Endodermal cell (in vitro differentiated cells): ENCODE data around the gene ZNF32. TPM values are rescaled to one million over a fixed set of nuclear protein-coding genes. Genes with fewer than 3 reads are reported as not detected.

ENCODE experiments used
- DNase-seq: peaks from one replicate; pipeline ENCODE4 v3.0.0-alpha.2; 2017
- H3K27ac ChIP-seq: 2 replicates; pipeline ENCODE4 v1.5.1; 2013; ENCODE audit warnings: mild to moderate bottlenecking, low read depth, low read length, moderate library complexity
- H3K27me3 ChIP-seq: 2 replicates; pipeline ENCODE4 v1.6.1; 2013; ENCODE audit warnings: mild to moderate bottlenecking, low read length, moderate library complexity; ENCODE audit not compliant: insufficient read depth, control insufficient read depth, poor library complexity, severe bottlenecking
- H3K36me3 ChIP-seq: 2 replicates; pipeline ENCODE4 v1.7.0; 2013; ENCODE audit warnings: mild to moderate bottlenecking, low read length, moderate library complexity; ENCODE audit not compliant: control insufficient read depth, insufficient read depth
- H3K4me1 ChIP-seq: one replicate; pipeline ENCODE4 v1.7.0; 2013; ENCODE audit warnings: low read length; ENCODE audit not compliant: control insufficient read depth, insufficient read depth
- H3K4me3 ChIP-seq: 2 replicates; pipeline ENCODE4 v1.5.1; 2013; ENCODE audit warnings: mild to moderate bottlenecking, low read length, moderate library complexity
- H3K9ac ChIP-seq: 2 replicates; pipeline ENCODE4 v1.6.1; 2013; ENCODE audit warnings: mild to moderate bottlenecking, low read length, moderate library complexity; ENCODE audit not compliant: poor library complexity, severe bottlenecking; ENCODE audit errors: extremely low read depth
- H3K9me3 ChIP-seq: 2 replicates; pipeline ENCODE4 v1.6.1; 2013; ENCODE audit warnings: mild to moderate bottlenecking, low read length, moderate library complexity; ENCODE audit not compliant: control insufficient read depth
- H3K27ac Mint-ChIP-seq: 2 replicates; pipeline ENCODE4 v1.8.0; 2020; ENCODE audit warnings: mixed read lengths
- H3K27me3 Mint-ChIP-seq: 2 replicates; pipeline ENCODE4 v1.8.0; 2021; ENCODE audit warnings: mild to moderate bottlenecking, mixed read lengths; ENCODE audit not compliant: insufficient read depth
- H3K36me3 Mint-ChIP-seq: 2 replicates; pipeline ENCODE4 v1.8.0; 2020; ENCODE audit warnings: low read depth, mixed read lengths
- H3K4me1 Mint-ChIP-seq: 2 replicates; pipeline ENCODE4 v1.8.0; 2020; ENCODE audit warnings: mixed read lengths
- H3K4me3 Mint-ChIP-seq: 2 replicates; pipeline ENCODE4 v1.8.0; 2020; ENCODE audit warnings: mild to moderate bottlenecking, moderate library complexity, mixed read lengths
- H3K9me3 Mint-ChIP-seq: 2 replicates; pipeline ENCODE4 v1.8.0; 2020; ENCODE audit warnings: mild to moderate bottlenecking, mixed read lengths
- WGBS, 2 experiments: methylation state at CpG; one replicate each; pipeline versions ENCODE4 v1.1.5 to v1.1.7; 2013; ENCODE audit warnings: missing lambda C conversion rate in 2 of 2, mixed read lengths in 1 of 2; ENCODE audit not compliant: insufficient coverage in 1 of 2, insufficient read length in 1 of 2; 5-methylcytosine and 5-hydroxymethylcytosine counted together
- total RNA-seq, 2 donors: library from RNA; stranded (reverse); fragmentation: NEBNext Ultra II Directional in 1 of 2; extraction: Animal tissue kit (Norgen Biotek cat#: 25700) in 1 of 2; gene quantifications; 2 replicates in 1 of 2; 3 replicates in 1 of 2; pipeline ENCODE4 v1.2.1, GENCODE V29; 2021
- TF ChIP-seq, protein P1 (sequence below): fragments of 200-600 bp; sonication (generic); conservative IDR thresholded peaks from 2 replicates; pipeline ENCODE4 v1.5.0; 2021; ENCODE audit warnings: antibody characterized with exemption, mild to moderate bottlenecking

ZNF32 gene
- total RNA-seq, 2 donors from 2014 or later = 21.4 to 29.0 TPM

DNA sequence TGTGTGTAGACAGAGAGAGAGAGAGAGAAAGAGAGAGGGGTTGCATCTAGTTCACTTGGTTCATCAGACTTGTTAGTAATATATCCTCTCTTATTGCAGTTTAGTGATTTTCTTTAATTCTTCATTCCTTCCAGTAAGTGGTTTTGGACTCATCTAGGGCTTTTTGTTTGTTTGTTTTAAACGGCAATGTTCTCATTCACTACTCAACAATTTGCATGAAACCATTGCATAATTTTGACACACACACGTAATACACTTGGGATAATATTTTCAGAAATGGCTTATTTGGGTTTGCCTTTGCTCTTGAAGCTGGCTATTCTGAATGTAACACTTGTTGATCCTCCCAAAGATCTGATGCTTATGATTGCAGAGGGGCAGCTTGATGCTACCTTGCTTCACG lies 16.4 kb upstream of the ZNF32 start:
- Histone ChIP-seq H3K27me3 (no peaks in the 10 kb centered on the region), H3K4me3 (no peak overlapping the region), H3K9ac (no peak overlapping the region), H3K9me3 (no peaks in the 10 kb centered on the region), H3K36me3 (no peaks in the 10 kb centered on the region), H3K4me1 (no peaks in the 10 kb centered on the region), H3K27ac (no peak overlapping the region)
- no peak for DNase-seq
- H3K36me3 Mint-ChIP-seq = no peaks in the 10 kb centered on the region
- no peak overlapping the region for H3K4me3 Mint-ChIP-seq
- peaks cover 6% of the 10 kb centered on the region for H3K4me1 Mint-ChIP-seq
- TF ChIP-seq, protein P1, sequence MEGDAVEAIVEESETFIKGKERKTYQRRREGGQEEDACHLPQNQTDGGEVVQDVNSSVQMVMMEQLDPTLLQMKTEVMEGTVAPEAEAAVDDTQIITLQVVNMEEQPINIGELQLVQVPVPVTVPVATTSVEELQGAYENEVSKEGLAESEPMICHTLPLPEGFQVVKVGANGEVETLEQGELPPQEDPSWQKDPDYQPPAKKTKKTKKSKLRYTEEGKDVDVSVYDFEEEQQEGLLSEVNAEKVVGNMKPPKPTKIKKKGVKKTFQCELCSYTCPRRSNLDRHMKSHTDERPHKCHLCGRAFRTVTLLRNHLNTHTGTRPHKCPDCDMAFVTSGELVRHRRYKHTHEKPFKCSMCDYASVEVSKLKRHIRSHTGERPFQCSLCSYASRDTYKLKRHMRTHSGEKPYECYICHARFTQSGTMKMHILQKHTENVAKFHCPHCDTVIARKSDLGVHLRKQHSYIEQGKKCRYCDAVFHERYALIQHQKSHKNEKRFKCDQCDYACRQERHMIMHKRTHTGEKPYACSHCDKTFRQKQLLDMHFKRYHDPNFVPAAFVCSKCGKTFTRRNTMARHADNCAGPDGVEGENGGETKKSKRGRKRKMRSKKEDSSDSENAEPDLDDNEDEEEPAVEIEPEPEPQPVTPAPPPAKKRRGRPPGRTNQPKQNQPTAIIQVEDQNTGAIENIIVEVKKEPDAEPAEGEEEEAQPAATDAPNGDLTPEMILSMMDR = no peak
- peaks cover 3% of the 10 kb centered on the region for H3K9me3 Mint-ChIP-seq
- 55% methylated on average over 3 of the region's 3 CpGs; no CpG with 5 or more reads in 1 of the 2 experiments for WGBS, 2 experiments
- H3K27me3 Mint-ChIP-seq = peaks cover 44% of the 10 kb centered on the region
- no peak overlapping the region for H3K27ac Mint-ChIP-seq

DNA sequence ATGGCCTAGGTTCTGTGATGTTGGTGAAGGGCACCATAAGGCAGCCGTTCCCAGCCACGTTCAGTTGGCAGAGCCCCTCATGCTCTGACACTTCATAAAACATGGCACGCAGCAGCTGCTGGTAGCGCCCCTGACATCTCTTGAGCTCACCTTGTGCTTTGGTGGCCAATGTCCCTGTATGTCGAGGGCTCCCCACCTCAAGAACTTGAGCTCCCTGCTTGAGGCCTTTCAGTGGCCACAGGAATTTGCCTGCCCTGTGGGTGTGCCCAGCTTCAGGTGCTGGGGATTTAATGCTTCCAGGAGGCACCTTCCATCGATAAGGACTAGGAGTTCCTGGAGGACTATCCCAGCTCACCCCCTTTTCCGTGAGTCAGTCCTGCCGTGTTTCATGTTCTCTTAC lies 9.5 kb upstream of the ZNF32 start:
- Histone ChIP-seq H3K4me3 (no peak overlapping the region), H3K9me3 (no peaks in the 10 kb centered on the region), H3K27me3 (no peaks in the 10 kb centered on the region), H3K27ac (no peak overlapping the region), H3K9ac (no peak overlapping the region), H3K4me1 (no peaks in the 10 kb centered on the region), H3K36me3 (no peaks in the 10 kb centered on the region)
- no peak overlapping the region for H3K27ac Mint-ChIP-seq
- no peaks in the 10 kb centered on the region for H3K36me3 Mint-ChIP-seq
- peaks cover 4% of the 10 kb centered on the region for H3K27me3 Mint-ChIP-seq
- DNase-seq = no peak
- H3K4me1 Mint-ChIP-seq = peaks cover 4% of the 10 kb centered on the region
- H3K4me3 Mint-ChIP-seq = no peak overlapping the region
- peaks cover 3% of the 10 kb centered on the region for H3K9me3 Mint-ChIP-seq
- TF ChIP-seq, protein P1 = no peak
- 88 to 94% methylated on average over 8 of the region's 8 CpGs for WGBS, 2 experiments

DNA sequence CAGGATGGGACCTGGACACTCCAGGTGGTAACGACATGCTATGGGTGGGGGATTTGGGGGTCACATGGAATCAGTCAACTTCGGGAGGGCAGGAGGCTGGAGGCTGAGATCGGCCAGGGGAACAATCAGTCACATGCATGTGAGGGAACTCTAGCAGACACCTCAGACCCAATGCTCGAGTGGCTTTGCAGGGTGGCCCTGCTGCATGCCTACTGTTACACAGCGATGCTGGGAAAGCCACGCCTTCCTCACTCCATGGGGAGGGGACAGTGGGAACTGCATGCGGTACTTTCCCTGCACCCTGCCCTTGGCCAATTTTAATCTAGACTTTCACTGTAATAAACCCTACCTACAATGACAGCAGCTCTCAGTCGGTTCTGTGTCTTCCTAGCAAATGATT lies 6.6 kb upstream of the ZNF32 start:
- Histone ChIP-seq H3K27ac (no peak overlapping the region), H3K9me3 (no peaks in the 10 kb centered on the region), H3K36me3 (no peaks in the 10 kb centered on the region), H3K4me1 (no peaks in the 10 kb centered on the region), H3K4me3 (no peak overlapping the region), H3K9ac (no peak overlapping the region), H3K27me3 (peaks cover under 1% of the 10 kb centered on the region)
- TF ChIP-seq, protein P1 = no peak
- H3K9me3 Mint-ChIP-seq = no peaks in the 10 kb centered on the region
- H3K4me3 Mint-ChIP-seq = no peak overlapping the region
- no peak overlapping the region for H3K27ac Mint-ChIP-seq
- H3K27me3 Mint-ChIP-seq = peaks cover 18% of the 10 kb centered on the region
- peaks cover 16% of the 10 kb centered on the region for H3K4me1 Mint-ChIP-seq
- 81 to 90% methylated on average over 7 to 8 of the region's 8 CpGs for WGBS, 2 experiments
- no peak for DNase-seq
- no peaks in the 10 kb centered on the region for H3K36me3 Mint-ChIP-seq
